KOPT-K1 (cell line): ENCODE data around the gene CTRL.
"Not testable (repeated sequence)": the region's sequence is repeated elsewhere in the genome, so short reads cannot be mapped to it uniquely, and the experiment has no call there.

ENCODE experiments used
- H3K27ac ChIP-seq: fragments of 200-600 bp; sonication (generic); 2 replicates; pipeline ENCODE4 v1.5.1; 2016; ENCODE audit warnings: antibody characterized with exemption, mild to moderate bottlenecking, low read depth, low read length; ENCODE audit not compliant: poor library complexity, severe bottlenecking
- H3K36me3 ChIP-seq: fragments of 200-600 bp; sonication (generic); 2 replicates; pipeline ENCODE4 v1.5.1; 2017; ENCODE audit warnings: antibody characterized with exemption, mild to moderate bottlenecking, low read length, moderate library complexity; ENCODE audit not compliant: insufficient read depth
- H3K9me3 ChIP-seq: fragments of 200-600 bp; sonication (generic); 2 replicates; pipeline ENCODE4 v1.5.1; 2017; ENCODE audit warnings: antibody characterized with exemption, low read length, mild to moderate bottlenecking; ENCODE audit not compliant: insufficient read depth, poor library complexity, severe bottlenecking

Gene CTRL

DNA sequence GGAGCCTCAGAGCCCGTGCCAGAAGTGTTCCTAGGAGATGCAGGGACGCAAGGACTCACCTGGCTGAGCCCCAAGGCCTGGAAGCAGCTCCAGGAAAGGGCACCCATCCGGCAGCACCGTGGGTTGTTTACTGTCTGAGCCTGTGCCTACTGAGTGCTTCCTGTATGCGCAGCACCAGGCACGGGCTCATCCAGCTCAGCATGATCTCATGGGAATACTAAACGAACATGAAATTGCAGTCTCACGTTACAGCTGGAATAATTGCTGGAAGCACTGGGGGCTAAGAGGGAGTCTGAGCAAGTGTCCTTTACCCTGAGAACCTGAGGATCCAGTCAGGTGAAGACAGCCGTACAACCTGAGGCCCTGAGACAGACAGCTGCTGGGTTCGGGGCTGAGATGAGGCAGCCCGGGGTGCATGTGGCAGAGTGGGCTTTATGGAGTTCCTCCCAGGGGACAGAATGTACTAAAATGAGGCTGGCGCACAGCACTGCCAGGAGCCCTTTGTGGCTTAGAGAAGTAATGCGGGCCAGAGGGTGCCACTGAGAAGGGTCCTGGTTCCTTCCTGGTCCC, 5.4 kb downstream of the CTRL start:
- H3K36me3 ChIP-seq, result peaks cover 74% of the 10 kb centered on the region
- no peaks in the 10 kb centered on the region for H3K9me3 ChIP-seq
- no peak overlapping the region for H3K27ac ChIP-seq

DNA sequence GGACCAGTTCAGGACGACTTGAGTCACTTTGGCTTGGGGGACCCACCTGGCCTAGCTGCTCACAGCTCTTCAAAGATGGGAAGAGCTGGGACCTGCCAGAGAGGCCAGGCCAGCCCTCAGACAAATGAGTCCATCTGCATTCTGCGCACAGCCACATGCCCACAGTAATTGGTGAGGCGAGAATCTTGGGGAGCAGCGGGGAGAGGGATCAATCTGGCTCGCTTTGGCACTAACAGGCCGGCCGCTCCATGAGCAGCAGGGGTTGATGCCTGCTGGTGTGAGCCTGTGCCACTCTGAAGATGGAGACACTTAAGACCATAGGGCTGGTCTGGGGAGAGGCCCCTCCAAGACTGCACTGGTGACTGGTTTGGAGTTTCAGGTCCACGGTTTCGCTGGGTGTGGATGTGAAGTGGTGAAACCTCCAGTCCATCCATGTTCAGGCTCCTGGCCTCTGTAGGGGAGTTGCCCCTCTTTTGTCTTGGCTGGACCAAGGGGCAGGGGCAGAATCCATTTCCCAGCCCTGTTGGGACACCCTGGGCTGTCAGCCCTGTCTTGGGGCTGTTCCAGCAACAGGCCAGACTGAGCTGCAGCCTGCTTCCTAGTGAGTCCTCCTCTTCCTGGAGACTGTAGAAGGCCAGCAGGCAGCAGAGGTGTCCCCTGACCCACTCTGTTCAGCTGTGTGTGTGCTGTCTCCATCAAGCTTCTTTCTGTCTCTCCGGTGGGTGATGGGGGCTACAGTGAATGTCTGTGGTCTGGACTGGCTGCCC, 7.3 kb downstream of the CTRL start:
- no peak overlapping the region for H3K27ac ChIP-seq
- peaks cover 57% of the 10 kb centered on the region for H3K36me3 ChIP-seq
- H3K9me3 ChIP-seq, result no peaks in the 10 kb centered on the region

DNA sequence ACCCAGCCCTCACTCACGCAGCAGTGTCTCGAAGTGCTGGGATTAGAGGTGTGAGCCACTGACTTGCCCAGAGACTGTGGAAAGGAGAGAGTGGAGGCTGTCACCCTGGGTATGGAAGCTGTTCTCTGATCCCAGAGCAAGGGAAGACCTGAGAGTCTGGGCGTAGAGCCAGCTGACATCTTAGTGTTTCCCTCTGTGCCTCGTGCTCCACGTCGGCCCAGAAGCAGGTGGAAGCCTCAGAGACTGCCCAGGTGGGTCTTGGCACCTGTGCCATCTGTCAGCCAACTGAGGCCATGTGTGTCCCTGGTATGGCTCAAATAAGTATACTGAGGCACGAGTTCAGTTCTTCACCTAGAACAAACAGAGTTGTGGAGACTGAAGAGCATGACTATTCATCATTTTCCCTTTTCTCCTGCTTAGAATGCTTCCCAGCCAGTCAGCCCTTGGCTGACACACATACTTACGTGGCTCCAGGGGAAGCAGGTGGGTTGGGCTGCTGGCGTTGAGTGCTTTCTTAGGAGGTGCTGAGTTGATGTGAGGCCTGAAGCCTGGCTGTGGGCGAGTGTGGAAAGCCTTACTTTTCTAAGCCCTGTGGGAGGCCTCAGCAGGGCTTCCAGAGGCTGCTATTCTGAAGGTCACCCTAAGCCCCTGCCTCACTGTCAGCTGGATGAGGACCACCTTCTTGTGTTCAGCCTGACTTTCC, 8.1 kb downstream of the CTRL start:
- no peaks in the 10 kb centered on the region for H3K9me3 ChIP-seq
- H3K36me3 ChIP-seq, result peaks cover 56% of the 10 kb centered on the region
- H3K27ac ChIP-seq, result no peak overlapping the region

DNA sequence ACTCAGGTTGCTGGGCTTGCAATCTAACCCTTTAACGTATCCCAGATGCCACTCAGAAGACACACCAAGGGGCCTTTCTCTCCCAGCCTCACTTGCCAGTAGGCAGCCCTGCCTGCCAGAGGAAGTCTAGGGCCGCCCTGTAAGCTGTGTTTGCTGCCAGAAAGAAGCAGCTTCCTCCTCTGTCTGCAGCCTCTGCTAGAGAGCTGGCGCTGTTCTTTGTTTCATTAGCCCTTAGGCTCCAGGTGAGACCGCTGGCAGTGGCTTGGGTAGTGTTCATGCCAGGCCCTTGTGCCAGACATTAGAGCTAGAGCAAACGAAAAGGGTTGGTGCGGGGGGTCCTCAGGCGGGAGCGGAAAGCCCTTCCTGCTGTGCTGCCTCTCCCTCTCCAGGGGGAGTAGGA, 8.9 kb downstream of the CTRL start:
- Histone ChIP-seq H3K27ac (no peak overlapping the region), H3K9me3 (no peaks in the 10 kb centered on the region), H3K36me3 (peaks cover 49% of the 10 kb centered on the region; the same call in 1 of the 2 replicates)

DNA sequence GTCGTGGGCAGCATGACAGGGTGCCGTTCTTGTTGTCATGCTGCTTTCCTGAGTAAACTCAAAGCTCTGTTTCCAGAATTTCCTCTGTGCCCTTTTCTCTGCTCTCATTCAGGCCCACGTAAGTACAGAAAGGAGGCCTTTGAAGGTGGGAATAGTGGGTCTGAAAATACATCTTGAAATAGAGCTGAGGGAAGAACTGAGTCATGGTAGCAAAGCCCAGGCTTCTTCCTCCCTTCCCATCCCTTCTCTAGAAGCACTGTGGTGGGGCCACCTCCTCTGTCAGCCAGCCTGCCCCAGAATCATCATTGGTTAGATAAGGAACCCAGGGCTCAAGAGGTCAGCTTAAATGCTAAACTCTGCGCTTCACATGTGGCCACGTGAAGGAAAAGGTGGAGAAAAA, 9.4 kb downstream of the CTRL start:
- H3K9me3 ChIP-seq, result no peaks in the 10 kb centered on the region
- H3K36me3 ChIP-seq, result peaks cover 44% of the 10 kb centered on the region; the same call in 1 of the 2 replicates
- H3K27ac ChIP-seq, result no peak overlapping the region

DNA sequence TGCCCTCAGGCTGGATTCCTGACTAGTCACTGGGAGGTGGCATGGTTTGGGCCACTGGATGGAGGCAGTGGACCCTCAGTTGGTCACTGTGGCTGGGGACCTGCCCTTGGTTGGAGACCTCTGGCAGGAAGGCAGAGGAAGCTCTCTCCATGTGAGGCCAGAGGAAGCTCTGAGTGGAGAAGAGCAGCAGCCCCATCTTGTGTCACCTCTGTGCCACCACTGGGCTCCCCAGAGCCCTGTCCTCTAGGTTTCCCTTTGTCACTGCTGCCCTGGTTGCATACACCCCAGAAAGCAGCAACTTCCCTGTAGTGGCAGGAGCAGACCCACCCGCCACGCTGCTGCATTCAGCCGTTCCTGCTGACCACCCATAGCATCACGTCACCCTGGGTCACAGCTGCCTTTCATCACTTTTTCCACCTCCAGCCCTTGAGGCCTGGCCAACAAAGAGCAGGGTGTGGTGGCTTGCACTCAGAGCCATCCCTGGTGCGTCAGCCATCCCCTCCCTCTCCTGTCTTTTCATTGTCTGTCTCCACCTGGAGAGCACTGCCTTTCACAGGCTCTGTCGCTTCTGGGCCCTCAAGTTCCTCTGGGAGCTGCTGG, 11.9 kb downstream of the CTRL start:
- H3K9me3 ChIP-seq, result no peaks in the 10 kb centered on the region
- peaks cover 41% of the 10 kb centered on the region for H3K36me3 ChIP-seq
- H3K27ac ChIP-seq, result no peak overlapping the region

DNA sequence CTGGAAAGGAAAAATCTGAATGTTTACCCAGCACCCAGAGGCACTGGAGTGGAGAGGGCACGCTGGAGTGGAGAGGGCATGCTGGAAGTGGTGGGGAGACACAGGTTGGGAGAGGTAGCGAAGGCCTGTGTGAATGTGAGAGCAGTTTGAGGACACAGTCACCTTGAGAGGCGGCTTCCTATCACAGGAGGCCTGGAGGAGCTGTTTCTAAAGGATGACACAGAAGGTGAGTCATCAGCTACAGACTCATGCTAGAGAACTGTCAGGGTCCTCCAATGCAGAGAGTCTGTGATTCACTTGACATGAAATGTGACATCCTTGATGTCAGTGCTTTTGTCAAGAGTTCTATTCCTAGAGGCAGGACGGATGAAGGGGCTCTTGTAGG, 13.8 kb downstream of the CTRL start:
- H3K27ac ChIP-seq, result no peak overlapping the region
- H3K9me3 ChIP-seq, result no peaks in the 10 kb centered on the region

DNA sequence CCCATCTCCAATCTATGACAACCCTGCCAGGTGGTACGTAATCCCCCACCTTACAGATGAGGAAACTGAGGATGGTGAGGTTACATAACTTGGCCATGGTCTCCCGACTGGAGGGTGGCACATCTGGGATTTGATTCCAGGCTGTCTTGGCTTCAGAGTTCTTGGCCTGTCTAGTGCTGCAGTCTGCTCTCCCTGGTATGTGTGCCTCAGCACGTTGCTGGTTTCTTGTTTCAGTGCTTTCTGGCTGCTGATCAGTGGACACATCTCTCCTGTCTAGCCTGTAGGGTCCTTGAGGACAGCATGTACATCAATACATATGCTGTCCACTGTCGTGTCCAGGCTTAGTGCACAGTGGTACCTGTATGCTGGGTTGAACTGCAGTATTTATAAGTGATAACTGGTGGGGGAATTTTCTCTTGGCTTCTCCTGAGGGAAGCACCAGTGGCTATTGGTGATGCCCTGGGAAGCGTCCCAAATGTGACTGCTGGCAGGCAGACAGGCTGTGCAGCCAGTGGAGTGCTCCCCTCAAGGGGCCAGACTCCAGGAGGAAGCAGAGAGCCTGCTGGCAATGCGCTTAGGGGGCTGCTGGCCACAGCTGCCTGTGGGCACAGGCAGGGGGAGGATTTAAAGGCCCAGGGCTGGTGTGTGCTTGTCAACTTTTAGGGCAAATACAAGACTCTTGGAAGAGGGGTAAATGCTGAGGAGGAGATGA, 14.4 kb downstream of the CTRL start:
- Histone ChIP-seq H3K9me3 (no peaks in the 10 kb centered on the region), H3K36me3 (peaks cover 25% of the 10 kb centered on the region), H3K27ac (no peak overlapping the region)

More for the DNA sequence above, 13.8 kb downstream of the CTRL start:
- peaks cover 30% of the 10 kb centered on the region for H3K36me3 ChIP-seq

DNA sequence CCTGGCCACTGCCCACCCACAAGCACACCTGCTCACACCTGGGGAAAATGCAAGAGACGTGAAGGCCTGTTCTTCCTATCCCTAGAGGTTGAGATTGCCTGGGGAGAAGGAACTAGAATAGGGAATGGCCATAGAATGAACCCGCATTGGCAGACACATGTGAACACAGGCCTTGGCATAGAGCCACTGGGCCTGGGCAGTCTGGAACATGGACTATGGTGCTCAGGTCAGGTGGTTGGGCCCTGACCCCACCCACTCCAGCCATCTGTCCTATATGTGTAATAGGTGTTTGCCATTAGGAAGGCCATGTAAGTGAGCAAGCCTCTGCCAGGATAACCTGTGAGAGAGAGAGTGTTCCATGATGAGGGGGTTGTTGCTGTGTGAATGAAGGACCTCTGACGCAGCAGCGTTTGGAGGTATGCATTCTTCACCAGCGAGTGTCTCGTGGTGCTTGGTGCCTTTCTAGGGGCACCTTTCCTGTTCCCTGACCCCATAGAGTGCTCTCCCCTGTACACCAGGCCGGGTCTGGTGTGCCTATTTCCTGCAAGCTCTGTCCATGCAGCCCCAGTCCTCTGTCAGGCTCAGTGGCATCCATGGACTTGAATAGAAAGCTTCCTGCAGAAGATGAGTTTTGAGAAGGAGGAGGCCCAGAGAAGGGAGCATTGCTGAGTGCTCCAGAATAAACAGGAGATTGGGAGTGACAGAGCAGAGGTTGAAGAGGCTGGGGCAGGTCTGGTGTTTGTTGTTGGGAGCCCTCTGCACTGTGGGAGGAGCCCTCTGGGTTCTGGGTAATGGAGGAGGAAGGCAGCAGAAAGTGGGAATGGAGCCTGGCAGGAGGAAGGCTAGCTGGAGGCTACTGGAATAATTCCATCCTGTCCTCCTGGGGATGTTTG, 15.6 kb downstream of the CTRL start:
- no peaks in the 10 kb centered on the region for H3K9me3 ChIP-seq
- H3K27ac ChIP-seq, result no peak overlapping the region
- peaks cover 31% of the 10 kb centered on the region for H3K36me3 ChIP-seq

DNA sequence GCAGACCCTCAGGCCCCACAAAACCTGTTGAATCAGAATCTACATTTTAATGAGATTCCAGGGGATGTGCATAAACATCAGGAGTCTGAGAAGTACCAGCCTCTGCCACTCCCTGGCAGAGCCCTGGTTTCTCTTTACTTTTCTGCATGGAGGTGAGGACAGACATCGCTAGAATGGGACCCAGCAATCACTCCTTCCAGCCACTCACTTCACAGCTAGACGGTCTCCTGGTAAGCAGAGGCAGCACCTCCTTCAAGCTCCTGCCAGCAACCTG, 16.2 kb downstream of the CTRL start:
- H3K9me3 ChIP-seq, H3K27ac ChIP-seq: not testable (repeated sequence)
- H3K36me3 ChIP-seq, result peaks cover 36% of the 10 kb centered on the region

DNA sequence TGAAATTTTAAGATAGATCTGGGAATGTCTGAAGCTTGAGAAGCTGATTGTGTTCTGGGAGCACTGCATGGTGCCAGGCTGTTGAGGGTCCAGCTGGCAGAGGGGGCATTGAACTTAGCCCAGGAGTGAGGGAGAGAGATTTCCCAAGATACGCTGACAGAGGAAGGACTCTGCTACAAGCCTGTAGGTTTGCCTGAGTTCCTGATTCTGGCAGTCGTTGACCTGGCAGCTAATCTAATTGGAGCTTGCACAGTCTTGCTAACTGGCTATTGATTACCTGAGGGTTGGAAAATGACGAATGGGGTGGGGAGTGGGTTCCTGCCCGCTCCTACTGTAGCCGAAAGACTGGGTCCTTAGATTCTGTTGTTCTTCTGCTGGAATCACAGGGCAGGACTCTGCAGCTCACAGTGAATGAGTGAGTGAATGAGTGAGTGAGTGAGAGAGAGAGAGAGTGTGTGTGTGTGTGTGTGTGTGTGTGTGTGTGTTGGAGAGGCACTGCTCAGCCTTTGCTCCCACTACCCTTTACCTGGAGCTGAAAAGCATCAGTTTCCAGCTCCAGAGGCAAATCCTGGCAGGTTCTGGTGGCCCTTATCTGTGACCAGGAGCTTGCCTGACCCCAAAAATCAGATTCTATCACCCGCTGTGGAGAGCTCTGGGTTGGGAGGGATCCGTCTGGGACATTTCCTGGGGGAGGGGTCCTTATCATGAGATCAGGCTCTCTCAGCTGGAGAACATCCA, 16.7 kb downstream of the CTRL start:
- no peaks in the 10 kb centered on the region for H3K9me3 ChIP-seq
- no peak overlapping the region for H3K27ac ChIP-seq
- peaks cover 36% of the 10 kb centered on the region for H3K36me3 ChIP-seq

DNA sequence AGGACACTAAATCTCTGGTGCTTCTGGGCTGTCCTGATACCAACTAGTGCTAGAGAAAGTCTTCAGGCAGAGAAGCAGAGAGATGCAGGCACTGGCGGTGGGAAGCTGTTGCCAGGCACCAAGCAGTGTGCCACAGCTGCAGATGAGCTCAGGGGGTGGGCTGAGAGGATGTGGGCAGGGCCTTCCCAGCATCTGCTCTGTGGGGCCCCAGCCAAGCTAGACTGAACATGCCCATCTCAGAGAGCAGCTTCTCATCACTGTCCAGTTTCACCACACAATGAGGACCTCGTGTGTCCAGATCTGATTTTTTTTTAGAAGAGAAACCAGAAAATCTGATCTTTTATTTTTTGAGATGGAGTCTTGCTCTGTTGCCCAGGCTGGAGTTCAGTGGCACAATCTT, 21.5 kb downstream of the CTRL start:
- peaks cover 34% of the 10 kb centered on the region for H3K36me3 ChIP-seq
- no peaks in the 10 kb centered on the region for H3K9me3 ChIP-seq
- H3K27ac ChIP-seq, result peak overlapping the region; percentile 8

DNA sequence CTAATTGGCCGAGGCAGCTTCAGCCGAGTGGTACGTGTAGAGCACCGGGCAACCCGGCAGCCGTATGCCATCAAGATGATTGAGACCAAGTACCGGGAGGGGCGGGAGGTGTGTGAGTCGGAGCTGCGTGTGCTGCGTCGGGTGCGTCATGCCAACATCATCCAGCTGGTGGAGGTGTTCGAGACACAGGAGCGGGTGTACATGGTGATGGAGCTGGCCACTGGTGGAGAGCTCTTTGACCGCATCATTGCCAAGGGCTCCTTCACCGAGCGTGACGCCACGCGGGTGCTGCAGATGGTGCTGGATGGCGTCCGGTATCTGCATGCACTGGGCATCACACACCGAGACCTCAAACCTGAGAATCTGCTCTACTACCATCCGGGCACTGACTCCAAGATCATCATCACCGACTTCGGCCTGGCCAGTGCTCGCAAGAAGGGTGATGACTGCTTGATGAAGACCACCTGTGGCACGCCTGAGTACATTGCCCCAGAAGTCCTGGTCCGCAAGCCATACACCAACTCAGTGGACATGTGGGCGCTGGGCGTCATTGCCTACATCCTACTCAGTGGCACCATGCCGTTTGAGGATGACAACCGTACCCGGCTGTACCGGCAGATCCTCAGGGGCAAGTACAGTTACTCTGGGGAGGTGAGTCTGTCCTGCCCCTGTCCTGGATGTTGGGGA, 22.5 kb downstream of the CTRL start:
- H3K9me3 ChIP-seq, result no peaks in the 10 kb centered on the region
- peaks cover 34% of the 10 kb centered on the region for H3K36me3 ChIP-seq
- H3K27ac ChIP-seq, result no peak overlapping the region
